Left renal pelvis (tissue), 4 donors: ENCODE data around the gene TNFRSF11A. TPM values are rescaled to one million over a fixed set of nuclear protein-coding genes. Genes with fewer than 3 reads are reported as not detected.

Experiments
- DNase-seq, 4 donors: peaks; one replicate each; pipeline ENCODE4 v3.0.0-alpha.2; 2013; ENCODE audit warnings: low read depth in 4 of 4, low spot score in 3 of 4
- polyA plus RNA-seq, 4 donors: library from polyadenylated mRNA; unstranded; fragments of 120-200 nt; gene quantifications; one replicate each; pipeline ENCODE4 v1.2.1, GENCODE V29; 2013; ENCODE audit not compliant: insufficient read length in 4 of 4

TNFRSF11A gene
- polyA plus RNA-seq, 4 donors: 2.1 to 3.2 (median 2.6) TPM

DNA sequence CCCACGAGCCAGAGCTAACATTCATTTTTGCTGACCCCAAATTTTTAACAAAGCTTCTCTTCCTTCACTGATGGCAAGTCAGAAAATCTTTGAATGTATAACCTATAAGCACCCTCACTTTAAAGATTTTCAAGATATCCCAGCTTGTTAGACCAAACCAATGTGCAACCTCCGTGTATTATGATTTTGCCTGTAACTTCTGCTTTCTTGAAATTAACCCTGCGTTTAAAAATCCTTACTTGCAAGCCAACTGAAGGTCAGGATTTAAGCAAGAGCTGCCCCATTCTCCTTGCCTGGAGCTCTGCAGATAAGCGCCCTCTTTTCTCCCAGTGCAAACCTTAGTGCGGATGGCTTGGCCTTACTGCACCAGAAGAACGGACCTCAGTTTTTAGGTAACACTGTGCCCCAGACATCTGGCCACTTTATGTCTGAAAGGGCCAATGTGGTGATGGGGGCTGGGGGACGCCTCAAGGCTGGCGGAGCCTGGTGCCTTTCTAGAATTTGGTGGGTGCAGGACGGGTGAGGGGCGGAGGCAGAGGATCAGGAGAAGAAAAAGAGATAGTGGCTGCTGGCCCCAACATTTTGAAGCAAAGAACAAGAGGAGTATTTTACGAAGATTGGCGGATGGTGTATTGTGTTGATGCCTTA lies 805 bp upstream of the TNFRSF11A start:
- no peak for DNase-seq

DNA sequence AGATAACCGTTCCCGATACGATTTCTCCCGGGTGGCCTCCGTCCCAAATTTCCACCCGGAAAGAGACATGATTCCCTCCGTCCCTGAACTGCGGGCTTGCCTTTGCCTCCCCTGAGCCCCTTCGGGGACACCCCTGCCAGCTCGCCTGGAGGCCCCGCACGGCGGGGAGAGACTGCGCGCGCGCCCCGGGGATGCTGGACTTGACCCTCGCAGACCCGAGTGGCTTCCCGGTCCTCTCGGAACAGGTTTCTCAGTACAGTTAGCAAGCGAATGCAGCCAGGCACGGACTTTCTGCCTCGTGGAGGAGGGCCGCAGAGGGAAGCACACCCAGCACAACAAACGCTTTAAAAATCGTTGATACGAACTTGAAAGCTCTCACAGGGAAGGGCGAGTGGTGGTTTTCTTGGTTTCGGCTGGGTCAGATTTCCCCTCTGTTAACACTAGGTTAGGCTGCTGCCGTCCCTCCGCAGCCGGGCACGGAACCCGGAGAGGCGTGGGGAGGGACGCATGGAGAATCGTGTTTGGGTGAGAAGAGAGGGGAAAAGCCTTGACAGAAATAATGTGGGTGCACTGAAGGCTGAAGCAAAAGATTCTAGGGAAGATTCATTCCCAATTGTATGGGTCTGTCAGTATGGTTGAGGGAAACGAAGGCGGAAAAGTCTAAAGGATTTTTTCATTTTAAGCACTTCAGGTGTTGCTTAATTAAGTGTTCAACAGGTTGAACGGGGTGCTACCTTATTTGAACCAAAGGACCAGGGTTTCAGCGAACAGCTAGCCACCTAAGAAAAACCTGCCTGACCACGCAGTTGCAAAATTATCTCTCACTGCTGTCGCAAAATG lies 916 bp downstream of the TNFRSF11A start:
- no peak for DNase-seq

DNA sequence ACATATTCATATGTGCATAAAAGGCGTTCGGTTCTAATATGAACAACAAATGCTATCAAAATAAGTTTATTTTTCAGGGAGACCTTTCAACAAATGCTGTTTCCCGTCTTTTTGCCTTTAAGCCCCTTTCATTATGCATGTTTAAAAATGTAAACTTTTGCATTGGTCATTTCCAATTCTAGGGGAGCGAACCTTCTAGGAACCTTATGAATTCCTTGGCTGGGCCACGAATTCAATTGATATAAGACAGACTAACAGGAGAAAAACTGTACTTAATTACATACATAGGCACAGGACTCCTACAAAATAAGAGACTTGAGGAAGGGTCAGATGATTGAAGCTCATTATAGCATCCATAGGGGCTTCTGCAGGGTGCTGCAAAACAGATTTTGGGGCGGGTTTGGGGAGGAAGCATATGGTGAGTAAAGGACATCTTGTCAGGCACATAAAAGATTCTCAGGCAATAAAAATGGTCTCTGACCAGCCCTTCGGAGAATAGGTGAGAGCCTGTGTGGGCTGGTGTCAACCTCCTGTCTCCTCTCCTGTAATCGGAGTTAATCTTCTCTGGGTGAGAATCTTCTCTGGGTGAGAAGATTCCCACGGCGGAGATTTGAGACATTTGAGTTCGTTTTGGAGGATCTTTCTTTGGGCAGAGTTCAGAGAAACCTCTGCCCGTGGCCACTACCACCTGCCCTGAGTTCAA lies 1.7 kb downstream of the TNFRSF11A start:
- no peak for DNase-seq

DNA sequence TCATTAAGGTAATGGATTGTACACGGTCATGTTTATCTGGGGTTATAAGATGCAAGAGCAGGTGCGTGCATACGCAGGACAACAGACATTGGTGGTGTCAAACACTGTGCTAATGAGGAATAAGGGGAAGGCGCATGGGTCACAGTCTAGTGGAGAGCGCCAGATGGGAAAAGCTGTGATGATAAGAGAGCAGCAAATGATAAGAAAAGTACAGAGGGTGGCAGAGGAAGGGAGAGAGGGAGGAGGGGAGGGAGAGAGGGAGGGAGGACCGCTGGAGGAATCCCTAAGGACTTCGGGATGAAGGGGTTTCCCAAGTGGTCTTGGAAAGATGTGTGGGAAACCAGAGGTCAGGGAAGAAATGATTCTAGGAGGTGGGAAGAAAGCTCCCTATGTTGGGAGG lies 2.9 kb downstream of the TNFRSF11A start:
- DNase-seq: no peak

DNA sequence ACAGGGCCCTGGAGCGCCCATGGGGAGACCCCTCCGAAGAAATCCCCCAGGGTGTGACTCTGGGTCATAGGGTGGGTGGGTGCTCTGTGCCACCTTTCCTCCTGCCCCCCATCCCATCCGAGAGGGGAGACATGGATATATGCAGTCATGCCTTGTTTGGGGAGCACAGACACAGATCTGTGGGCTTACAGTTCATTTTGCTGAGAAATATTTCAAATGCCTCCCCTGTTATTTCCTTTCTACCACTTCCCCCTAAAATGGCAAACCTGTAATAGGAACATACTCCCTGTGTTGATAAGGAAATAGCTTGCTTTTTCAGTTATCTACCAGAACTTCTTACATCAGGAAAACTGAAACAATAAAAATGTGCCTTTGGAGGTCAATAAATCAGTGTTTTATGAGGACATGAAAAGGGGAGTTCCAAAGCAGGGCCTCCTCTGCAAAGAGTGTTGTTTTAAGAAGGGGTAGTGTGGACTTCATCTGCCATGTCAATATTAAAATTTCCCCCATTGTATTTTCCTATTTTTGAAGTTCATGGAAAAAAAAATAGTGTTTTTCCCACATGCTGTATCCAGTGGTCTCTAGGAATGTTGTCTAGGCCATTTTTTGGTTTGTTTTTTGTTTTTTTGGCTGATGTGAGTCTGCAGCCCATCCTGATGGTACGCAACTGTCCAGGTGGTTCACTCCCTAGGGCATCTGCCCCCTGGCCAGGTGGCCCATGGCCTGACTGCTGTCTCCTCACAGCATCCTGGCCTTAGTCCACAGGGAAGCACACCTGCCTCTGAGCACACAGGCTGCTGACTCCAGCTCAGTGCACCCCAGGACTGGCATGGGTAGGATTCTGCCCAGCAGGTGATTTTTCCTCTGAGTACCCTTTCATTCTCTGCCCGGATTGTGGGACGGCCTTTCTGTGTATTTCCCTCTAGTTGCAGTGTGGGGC lies 3.7 kb downstream of the TNFRSF11A start:
- DNase-seq: no peak

DNA sequence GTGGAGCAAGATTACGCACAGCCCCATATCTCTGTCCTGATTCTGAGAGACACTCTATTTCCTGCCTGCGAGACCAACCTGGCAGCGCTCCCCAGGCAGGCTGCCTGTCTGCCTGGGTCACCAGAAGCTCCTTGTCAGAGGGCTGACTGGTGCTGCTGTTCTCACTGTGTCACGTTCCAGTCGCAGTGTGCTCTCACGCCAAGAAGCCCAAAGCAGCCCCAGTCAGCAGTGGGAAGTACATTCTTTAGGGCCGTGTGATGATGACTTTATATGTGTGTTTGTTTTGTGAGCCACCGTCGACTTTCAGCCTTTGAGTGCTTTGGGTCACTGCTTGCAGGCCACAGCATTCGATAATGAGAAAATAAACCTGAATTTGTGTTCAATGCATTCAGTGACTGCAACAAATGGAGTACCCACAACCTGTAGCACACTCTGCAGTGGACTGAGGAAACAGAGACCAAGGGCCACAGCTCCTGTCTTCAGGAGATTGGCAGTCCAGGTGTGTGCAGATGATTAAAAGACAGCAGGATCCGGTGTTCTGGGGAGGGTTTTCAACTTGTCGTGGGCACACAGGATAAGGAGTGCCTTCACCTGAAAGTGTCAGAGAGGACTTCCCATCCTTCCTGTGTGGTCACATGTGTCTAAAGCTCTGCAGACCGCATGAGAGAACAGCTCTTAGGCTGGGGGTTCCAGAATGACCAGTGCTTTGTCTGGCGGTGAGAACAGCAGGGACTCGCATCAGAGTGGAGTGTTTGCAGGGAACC lies 4.8 kb downstream of the TNFRSF11A start:
- no peak for DNase-seq

DNA sequence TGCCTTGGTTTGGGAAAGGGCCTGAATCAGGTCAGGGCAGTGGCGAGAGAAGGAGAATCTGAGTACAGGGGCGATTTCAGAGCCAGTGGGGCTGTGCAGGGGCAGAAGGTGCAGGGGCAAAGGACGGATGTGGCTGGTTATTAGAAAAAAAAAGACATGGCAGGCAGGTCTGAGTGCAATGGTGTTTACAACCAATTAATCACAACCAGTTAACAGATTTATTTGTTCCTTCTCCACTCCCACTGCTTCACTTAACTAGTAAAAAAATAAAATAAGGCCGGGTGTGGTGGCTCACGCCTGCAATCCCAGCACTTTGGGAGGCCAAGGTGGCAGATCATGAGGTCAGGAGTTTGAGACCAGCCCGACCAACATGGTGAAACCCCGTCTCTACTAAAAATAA lies 5.5 kb downstream of the TNFRSF11A start:
- DNase-seq: no peak

DNA sequence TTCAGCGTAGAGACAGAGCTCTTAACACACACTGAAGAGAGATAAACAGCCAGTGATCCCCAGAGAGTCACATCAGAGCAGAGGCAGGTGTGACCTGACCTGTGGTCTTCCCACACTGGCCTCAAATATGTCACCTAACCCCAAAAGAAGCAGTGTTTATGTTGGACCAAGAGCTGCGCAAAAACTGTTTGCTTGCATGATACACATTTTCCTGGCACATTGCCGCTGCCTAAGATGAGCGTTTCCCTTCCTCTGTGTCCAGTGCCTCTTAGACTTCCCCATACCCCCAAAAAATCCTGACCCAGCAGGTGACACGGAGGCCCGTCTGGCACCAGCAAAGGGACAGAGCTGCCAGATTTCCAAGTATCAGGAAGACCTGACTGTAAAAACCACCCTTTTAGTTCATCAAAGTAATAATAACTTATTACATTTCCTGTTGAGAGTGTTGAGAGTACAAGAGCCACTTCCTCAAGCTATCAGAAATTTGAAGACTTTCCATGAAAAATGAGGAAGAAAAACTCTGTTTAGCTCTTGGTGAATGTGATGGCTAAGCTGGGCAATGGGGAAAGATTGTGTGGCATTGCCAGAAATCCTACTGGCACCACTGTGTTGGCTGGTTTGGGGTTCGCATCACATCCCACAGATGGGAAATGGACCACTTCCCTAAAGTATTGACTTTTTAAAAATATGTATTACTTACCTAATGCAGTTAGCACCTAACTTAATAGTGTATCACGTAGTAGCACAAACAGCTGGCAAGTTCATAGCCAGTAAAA lies 6.7 kb downstream of the TNFRSF11A start:
- no peak for DNase-seq

DNA sequence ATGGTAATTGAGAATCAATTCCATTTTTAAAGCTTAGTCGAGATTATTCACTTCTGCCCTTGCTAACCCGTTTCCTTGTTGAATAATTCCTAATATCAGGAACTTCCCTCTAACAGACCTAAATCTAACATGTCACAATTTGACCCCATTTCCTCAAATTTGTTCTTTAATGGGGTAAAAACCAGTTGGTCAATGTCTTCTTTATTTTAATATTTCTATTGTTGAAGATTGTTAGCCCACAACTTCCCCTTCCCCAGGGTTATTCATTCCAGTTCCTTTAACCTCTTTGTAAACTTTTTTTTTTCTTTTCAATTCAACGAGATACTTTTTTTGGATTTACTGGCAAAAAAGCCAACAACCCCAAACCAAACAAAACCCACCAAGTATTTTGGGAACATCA lies 7.3 kb downstream of the TNFRSF11A start:
- no peak for DNase-seq

DNA sequence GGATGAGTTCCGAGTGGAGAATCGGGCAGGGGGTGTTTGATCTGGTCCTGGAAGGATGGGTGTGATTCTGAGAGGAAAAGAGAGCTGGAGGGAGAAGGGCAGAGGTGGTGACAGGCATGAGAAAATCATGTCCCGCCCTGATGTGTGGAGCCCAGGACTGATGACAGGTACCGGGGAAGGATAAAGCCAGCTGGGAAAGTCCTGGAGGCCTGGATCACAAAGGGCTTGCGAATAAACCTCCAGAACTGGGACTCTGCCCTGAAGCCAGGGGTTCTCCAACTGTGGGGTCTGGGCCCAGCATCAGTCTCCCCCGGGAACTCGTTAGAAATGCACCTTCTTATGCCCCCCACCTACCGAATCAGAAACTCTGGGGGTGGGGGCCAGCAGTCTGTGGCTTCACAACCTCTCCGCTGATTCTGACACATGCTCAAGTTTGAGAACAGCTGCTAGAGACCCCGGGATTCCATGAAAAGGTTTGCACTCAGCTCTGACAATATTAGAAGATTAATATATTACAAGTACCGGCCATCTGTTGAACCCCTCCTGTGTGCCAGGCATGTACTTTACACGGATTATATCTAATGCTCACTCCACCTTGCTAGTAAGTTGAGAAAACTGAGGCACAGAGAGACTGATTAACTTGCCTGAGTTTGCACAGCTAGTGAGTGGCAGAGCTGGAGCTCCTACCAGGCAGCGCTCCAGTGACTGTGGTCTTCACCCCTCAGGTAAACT lies 8.0 kb downstream of the TNFRSF11A start:
- no peak for DNase-seq

DNA sequence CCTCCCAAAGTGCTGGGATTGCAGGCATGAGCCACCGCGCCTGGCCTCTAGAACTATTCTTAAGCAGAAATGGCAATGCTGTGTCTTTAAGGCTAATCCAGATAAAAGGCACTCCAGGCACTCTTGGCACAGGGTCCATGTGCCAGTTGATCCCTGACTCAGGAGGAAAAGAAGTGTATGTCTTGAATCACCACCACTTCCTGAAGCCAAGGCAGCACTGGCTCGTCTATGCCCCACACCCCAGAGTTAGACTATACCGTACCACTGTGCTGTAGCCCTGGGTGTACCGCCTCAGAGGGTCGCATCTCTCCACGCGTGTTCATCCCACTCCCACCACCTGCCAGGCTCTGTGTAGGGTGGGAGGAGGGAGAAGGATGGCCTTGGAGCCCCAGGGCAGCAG lies 9.0 kb downstream of the TNFRSF11A start:
- DNase-seq: no peak

DNA sequence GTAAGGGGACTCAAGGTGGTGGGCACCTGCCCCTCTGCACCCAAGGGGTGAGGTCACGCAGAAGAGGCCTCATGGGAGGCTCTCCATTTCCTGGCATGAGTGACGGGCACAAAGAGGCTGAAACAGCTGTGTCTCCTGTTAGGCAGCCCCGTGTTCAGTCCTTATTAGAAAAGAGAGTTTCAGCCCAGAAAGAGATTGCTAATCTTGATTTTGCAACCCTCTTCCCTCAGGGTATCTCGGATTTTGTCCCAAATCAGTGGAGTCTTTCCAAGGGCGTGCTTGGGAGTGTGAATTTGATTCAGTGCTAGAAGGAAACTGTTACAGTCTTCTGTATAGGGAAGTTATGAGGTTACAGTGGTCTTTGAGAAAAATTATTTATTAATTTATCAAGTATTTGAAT lies 10.4 kb downstream of the TNFRSF11A start:
- DNase-seq: no peak

DNA sequence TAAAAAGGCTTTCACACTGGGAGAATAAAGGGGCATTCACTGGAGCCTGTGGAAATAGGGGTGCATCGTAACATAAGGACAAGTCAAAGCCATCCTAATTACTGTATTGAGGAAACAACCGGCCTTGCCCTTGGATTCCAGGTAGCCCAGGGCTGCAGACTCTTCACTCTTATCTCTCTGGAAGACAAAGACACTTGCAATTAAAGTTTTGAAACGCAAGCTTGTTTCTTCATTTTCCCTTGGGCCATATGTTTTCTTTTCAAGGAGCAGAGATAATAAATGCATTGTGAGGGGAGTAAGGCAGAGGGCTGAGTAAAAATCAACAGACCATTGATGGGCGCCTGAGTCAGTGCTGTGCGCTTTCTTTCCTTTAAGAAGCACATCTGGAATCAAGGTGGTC lies 11.5 kb downstream of the TNFRSF11A start:
- no peak for DNase-seq

DNA sequence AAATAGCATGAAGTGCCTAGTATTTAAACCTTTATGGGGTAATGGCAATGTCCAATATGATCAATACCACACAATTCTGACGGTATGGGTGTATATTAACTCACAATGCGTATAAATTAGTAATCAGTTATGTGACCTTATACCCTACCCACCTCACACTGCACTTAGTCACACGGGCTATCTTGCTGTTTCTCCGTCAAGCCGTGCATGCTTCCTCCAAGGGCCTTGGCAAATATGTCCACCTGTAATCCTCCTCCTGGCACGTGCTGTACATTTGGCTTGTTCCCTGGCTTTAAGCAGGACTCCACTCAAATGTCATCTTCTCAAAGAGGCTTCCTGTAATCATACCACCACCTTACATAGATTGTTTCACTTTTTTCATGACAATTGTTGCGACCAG lies 12.2 kb downstream of the TNFRSF11A start:
- no peak for DNase-seq

DNA sequence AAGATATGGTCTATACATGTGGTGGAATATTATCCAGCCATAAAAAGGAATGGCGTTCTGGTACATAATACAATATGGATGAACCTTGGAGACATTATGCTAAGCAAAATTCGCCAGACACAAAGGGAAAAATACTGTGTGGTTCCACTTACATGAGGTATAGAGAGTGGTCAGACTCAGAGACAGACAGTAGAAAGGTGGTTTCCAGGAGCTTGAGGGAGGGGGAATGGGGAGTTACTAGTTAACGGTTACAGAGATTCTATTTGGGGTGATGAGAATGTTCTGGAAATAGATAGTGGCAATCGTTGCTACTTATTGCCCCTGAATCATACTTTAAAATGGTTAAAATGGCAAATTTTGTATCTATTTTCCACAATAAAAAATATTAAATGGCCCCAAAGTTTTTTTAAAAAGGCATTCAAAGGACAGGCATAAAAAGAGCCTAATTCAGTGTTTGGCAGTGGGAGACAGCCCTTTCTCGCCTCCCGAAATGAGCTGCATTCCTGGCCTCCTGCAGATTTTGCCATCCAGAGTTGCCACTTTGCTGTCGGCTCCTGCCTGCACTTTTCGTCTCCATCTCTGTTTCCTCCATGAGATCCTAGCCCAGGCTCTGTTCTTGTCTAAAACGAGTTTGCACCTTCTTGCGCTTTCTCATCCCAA lies 13.5 kb downstream of the TNFRSF11A start:
- DNase-seq: no peak

DNA sequence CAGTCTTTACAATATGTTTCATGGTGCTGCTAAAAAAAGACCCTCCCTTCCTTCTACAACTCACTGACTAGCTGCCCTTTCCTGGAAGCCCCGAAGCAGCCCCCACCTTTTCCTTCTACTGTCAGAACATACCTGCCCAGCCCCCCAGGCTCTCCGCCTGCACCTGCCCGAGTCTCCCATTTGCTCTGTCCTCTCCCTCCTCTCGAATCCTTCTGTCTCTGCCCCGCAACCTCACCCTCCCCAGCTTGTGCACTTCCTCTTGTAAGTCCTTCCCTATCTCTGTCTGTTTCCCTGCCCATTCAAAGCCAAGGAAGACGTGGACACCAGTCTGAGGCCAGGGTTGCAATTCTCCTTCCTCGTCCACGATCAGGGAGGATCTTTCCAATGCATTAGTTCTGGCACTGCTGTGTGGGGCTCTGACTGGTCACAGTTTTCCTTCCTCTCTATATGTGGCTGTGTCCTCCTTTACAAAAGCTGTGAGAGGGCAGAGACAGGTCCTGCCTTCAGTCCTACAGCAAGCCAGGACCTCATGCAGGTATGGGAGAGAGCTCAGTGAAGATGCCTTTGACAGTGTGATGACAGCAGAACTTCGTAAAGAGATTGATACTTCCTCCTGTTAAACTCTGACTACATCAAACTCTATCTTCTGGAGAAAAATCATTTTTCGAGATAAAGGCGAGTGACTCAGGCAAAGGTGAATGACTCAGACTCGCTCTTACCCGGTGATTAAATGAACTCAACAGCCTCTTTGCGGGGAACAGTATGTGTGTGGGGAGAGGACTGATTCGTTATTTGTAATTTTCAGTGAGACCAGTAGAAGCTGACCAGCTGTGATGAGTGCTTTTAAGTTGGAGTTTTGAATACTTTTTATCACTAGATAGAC lies 14.2 kb downstream of the TNFRSF11A start:
- no peak for DNase-seq

DNA sequence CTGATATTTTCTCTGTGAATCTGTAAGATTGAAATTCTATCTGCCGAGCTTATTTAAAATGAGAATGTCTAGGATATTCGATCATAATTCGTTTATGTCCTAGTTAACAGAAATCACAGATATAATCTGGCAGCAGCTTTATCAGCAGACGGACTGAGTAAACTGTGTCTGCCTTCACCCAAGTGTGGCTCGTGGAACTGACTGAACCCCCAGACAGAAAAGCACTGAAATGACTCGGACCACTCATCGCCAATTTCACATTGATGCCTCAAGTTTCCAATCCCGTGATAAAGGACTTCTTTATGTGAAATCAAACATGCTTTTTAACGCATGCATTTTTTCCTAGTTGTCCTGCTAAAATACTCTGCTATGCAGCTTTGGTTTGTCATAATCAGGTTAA lies 15.9 kb downstream of the TNFRSF11A start:
- DNase-seq: no peak
